Adrenal gland (tissue), 5 donors: ENCODE measurements around the gene EML1.

ENCODE experiments used
- CTCF ChIP-seq, 6 experiments: fragments of 450-650 bp in 4 of 6; fragments of 200-600 bp in 2 of 6; sonication (generic) in 1 of 6; IDR thresholded peaks; 1 replicate in 5 of 6; 2 replicates in 1 of 6; pipeline versions ENCODE4 v1.5.1 to v1.8.0; 2016 to 2021; ENCODE audit warnings: antibody characterized with exemption in 6 of 6, mild to moderate bottlenecking in 2 of 6, moderate library complexity in 1 of 6
- POLR2A ChIP-seq, 2 donors: fragments of 450-650 bp; IDR thresholded peaks; one replicate each; pipeline ENCODE4 v1.6.1; 2017; ENCODE audit warnings: antibody characterized with exemption in 2 of 2, mild to moderate bottlenecking in 2 of 2, moderate library complexity in 1 of 2
- donor health status: DM: no; HTN: no; CAD: no.

- TF ChIP-seq POLR2A (IDR thresholded peaks at IDR 0.05), result no peak
- no peak for TF ChIP-seq CTCF (IDR thresholded peaks at IDR 0.05)
Observed at GRCh38 chr14:99802301-99803105, 9.3 kb downstream of the EML1 start.
